HCT116 (cell line): ENCODE data around the gene SMAGP.

ENCODE experiments used
- JUND ChIP-seq: IDR thresholded peaks from 2 replicates; pipeline ENCODE4 v1.6.1; 2012
- POLR2A ChIP-seq: IDR thresholded peaks from 2 replicates; pipeline ENCODE4 v1.7.0; 2011; ENCODE audit warnings: borderline replicate concordance; ENCODE audit not compliant: insufficient read depth, insufficient read length; ENCODE audit errors: extremely low read depth
- TF ChIP-seq, protein P1 (sequence below), 3 experiments: fragments of 200-600 bp in 1 of 3; sonication (generic) in 1 of 3; IDR thresholded peaks in 2 of 3; conservative IDR thresholded peaks in 1 of 3; 2 replicates each; pipeline ENCODE4 v1.5.1; 2012 to 2017; ENCODE audit warnings: low read depth in 2 of 3, low read length in 2 of 3, antibody characterized with exemption in 1 of 3, borderline replicate concordance in 1 of 3, control low read depth in 1 of 3, mild to moderate bottlenecking in 1 of 3, mixed read lengths in 1 of 3, mixed run types in 1 of 3, moderate library complexity in 1 of 3; ENCODE audit not compliant: insufficient read depth in 1 of 3

- TF ChIP-seq JUND: no peak
- TF ChIP-seq, protein P1, sequence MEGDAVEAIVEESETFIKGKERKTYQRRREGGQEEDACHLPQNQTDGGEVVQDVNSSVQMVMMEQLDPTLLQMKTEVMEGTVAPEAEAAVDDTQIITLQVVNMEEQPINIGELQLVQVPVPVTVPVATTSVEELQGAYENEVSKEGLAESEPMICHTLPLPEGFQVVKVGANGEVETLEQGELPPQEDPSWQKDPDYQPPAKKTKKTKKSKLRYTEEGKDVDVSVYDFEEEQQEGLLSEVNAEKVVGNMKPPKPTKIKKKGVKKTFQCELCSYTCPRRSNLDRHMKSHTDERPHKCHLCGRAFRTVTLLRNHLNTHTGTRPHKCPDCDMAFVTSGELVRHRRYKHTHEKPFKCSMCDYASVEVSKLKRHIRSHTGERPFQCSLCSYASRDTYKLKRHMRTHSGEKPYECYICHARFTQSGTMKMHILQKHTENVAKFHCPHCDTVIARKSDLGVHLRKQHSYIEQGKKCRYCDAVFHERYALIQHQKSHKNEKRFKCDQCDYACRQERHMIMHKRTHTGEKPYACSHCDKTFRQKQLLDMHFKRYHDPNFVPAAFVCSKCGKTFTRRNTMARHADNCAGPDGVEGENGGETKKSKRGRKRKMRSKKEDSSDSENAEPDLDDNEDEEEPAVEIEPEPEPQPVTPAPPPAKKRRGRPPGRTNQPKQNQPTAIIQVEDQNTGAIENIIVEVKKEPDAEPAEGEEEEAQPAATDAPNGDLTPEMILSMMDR (IDR thresholded peaks at IDR 0.05 in 2 of 3, conservative IDR thresholded peaks at IDR 0.05 in 1 of 3; ENCODE audit: borderline replicate concordance in 1 of 3, insufficient read depth in 1 of 3, low read depth in 2 of 3, low read length in 2 of 3): no peak
- TF ChIP-seq POLR2A: no peak
These were observed 15.7 kb downstream of the SMAGP start for GRCh38 chr12:51254536-51254935.
